ENCODE data around the gene ASB10.

ASB10 gene

DNA sequence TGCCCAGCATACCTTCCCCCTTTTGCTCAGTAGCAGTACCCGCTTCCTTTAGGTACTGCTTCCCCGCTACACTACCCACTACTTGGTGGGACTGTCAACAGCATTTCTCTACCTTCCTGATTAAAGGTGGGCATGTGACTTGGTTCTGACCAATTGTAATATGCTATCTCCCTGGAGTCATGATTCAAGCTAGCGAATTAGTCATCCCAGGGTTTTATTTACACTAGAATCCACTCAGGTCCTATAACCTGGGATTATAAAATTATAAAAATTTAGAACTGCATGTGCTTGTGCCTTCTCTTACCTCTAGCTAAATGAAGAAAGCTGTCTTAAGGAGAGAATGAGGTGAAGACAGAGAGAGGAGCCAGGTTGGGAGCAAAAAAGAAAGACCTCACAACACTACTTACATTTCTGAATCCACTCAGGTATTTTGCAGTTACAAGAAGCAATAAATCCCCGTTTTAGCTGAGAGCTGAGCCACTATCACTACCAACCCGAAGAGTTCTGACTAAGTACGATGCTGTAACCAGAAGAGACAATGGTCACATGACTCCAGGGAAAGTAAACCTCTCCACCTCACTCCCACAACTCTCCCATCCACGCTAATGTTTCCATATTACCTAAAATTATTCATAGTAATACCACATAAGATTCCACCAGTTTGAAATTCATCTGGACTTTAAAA lies 29.3 kb downstream of the ASB10 start:
- no peak for FAIRE-seq

DNA sequence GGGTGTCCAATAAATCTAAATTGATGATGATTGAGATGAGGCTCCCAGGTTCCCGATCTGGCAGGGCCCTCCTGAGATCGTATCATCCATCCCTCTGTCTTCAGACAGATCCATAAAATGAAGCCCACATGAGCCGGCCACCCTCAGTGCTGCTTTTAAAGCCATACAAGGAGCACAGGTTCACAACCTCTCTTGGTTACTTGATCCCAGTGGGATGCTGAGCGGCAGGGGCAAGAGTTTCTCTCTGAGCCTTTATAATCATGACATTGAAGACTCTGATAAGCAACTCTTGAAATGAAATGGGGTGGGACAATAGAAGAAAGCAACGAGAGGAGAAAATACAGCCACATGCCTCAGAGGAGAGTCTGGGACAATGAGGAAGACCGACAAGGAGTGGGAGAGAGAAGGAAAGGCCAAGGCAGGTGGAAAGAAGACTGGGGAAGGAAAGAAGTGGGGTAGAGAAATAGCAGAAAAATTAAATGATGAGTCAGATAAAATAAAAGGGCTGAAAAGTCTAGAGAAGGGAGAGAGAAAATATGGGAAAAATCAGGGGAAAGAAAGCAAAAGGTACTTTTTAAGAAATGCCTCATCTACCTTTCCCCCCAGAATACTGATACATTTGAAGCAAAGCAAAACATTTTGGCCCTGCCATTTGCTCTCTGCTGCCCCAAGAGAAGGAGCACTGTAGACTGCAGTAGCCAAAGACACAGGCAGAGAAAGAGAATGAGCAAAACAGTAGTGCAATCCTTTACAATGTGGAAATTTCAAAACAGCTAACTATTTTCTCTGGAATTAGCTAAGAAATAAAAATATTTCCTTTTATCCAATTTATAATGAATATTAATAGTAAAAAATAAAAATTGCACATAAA lies 34.2 kb downstream of the ASB10 start:
- no peak for FAIRE-seq

DNA sequence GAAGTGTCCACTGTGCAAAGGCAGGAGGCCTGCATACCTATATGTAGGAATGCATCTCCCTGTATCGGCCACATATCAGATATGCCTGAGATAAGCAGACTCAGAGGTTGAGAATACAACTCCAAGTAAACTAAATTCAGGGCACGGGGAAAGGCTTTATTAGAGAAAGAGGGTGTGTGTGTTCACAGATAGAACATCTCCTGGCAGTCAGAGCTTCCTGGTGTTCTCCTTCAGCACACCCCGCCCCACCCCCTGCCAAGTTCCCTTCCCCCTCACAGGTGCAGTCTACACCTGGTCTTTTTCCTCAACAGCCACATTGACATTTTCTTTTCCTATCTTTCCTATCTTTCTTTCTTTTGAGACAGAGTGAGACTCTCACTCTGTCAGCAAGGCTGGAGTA lies 36.7 kb downstream of the ASB10 start:
- FAIRE-seq, result no peak

DNA sequence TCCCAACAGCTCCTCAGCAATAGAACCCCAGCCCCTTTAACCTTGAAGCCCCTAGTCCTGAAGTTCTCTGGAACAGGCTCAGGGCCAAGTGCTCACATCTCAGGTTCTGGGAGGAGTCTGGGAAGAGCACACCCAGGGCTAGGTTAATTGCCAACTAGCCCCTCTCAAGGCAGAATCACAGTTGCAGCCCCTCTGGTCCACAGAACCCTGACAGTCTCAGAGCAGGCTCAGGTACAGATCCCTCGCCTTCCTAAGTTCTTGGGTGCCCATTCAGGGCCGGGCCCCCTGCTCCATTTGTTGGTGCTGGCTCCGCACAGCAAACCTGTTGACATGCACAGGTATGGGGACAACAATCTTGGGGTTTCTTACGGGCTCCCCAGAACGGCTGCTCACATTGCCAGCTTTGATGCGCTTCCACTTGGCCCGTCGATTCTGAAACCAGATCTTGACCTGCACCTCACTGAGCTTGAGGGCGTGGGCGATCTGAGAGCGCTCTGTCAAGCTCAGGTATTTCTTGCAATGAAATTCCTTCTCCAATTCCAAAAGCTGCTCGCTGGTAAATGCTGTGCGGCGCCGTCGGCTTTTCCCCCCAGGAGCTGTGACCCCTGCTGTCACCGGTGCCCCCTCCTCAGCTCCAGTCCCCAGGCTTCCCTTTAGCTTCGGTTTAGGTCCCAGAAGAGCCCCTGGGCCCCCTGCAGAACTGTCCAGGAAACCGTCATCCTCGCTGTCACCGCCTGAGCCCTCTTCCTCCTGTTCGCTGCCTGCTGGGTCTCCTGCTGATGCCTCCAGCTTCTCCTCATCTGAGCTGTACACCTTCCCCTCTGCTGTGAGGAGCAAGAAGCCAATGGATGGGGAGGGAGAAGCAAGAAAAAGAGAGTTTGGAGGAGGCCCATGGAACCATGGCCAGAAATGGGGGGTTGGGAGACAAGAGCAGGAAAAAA lies 38.5 kb downstream of the ASB10 start:
- FAIRE-seq, result no peak

DNA sequence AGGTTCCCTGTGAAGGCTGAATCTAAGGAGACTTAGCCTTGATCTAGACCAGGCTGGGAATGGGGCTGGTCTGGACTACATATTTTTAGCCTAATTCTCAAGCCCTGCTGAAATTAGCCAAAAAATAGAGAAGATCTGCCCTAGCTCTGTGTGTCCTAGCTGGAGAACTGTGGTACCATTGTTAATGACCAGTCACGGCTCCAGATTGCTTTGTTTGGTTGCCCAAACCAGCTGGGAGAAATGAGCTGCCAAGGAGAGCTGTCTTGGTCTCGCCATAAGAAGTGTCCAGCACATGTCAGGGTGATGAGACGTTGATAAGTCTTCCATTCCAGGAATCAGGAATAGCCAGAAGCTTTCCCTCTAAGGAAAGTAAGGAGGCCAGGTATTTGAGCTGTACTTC lies 40.3 kb downstream of the ASB10 start:
- no peak for FAIRE-seq

DNA sequence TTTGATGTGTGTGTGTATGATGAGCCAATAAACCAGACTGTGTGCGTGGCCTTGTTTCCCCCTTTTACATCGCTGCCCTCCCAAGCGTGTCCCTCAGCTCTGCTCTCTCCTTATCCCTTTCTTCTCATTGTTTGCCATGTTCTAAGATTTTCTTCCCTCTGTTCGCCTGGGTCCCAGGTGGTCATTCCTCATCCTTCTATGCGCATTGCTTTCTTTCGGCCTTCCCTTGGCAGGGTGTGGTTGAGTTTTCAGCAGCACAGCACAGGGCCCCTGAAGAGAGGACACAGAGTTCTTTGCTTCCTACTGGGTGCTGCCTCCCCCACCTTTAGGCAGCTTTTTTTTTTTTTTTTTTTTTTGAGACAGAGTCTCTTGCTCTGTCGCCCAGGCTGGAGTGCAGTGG lies 42.7 kb downstream of the ASB10 start:
- FAIRE-seq, result no peak

DNA sequence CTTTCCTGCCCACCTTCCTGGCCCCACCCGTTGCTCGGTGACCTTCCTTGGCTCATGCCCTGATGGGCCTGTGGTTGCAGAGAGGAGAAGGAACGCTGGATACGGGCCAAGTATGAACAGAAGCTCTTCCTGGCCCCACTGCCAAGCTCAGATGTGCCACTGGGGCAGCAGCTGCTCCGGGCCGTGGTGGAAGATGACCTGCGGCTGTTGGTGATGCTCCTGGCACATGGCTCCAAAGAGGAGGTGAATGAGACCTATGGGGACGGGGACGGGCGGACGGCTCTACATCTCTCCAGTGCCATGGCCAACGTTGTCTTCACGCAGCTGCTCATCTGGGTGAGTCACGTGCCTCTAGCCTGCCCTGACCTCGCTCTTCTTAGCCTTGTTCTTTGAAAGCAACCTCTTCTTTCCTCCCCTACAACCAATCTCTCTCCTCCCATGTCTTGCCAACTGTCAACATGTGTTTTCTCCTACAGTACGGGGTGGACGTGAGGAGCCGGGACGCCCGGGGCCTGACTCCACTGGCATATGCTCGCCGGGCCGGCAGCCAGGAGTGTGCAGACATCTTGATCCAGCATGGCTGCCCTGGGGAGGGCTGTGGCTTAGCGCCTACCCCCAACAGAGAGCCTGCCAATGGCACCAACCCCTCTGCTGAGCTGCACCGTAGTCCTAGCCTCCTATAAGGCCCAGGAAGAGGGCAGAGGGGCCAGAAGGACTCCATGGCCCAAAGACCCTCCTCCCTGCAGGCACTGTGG lies 43.6 kb downstream of the ASB10 start:
- FAIRE-seq, result no peak

DNA sequence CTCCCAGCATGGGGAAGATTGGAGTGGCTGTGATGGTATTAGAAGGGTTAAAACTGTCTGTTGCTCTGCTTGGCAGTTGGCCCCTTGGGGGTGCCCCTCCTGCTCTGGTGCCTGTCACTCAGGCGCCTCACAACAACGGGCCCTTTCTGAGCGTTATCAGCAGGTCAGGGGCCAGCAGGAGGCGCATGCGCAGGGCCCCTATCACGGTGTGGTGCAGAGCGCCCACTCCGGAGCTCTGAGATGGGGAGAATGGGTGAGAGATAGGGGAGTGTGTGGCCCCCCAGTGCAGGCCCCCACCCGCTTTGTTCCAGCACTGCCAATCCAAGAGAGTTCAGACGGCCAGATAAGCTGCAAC lies 44.4 kb downstream of the ASB10 start:
- FAIRE-seq, result no peak

DNA sequence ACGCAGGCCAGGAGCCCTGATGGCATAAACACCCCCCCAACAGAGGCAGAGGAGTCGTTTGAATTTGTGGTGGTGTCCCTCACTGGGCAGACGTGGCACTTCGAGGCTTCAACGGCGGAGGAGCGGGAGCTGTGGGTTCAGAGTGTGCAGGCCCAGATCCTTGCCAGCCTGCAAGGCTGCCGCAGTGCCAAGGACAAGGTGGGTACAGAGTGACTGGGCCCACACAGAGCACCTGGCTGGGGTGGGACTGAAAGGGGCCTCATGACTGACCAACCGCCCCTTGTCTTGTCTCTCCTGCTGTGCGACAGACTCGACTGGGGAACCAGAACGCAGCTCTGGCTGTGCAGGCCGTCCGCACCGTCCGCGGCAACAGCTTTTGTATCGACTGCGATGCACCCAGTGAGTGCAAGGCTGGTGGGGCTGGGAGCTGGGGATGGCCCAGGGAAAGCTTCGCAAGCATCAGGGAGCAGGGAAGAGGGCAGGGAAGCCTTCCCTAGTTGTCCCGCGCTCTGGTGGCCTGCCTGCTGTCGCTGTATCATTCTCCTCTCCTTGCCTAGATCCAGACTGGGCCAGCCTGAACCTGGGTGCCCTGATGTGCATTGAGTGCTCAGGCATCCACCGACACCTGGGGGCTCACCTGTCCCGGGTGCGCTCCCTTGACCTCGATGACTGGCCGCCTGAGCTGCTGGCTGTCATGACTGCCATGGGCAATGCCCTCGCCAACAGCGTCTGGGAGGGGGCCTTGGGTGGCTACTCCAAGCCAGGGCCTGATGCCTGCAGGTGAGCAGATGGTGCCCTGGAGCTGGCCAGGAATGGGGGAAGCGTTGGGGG lies 45.0 kb downstream of the ASB10 start:
- no peak for FAIRE-seq

DNA sequence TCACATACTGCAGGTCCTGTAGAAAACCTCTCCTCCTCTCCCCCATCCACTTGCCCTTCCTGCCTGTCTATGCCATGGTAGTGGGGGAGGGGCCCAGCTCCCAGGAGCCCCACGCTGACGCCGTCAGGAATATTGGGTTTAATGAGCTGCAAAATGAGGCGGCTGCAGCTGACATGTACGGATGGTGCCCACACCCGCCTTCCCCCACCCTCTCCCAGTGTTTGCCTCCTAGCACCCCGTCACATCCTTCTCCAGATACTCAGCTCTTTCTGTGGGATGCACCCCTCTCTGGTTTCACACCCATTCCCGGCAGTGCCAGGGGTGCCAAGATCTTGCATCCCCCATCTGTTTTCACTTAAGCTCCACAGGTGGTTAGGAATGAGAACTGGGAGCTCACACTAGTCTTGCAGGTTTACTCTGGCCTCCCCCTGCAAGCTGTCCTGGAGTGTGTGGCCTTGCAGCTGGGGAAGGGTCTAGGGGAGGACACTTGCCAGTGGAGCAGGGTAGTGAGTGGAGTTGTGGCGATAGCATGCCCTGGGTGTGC lies 45.7 kb downstream of the ASB10 start:
- no peak for FAIRE-seq

DNA sequence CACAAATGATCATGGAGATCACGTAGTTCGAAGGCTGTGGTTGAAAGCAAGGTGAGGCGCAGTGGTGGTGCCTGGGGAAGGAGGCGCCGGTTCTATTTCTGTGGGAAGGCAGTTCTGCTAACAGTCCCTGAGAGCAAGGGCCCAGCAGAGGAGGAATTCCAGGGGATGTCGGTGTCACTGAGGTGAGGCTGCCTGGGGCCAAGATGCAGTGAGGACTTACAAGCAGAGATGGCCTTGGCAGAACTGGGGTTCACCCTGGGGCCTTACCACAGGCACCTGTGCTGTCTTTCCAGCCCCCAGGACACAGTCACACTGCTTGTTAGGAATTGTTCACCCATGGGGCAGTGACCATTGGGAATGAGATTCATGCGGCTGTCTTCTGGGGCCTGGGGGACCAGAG lies 46.2 kb downstream of the ASB10 start:
- FAIRE-seq, result no peak

DNA sequence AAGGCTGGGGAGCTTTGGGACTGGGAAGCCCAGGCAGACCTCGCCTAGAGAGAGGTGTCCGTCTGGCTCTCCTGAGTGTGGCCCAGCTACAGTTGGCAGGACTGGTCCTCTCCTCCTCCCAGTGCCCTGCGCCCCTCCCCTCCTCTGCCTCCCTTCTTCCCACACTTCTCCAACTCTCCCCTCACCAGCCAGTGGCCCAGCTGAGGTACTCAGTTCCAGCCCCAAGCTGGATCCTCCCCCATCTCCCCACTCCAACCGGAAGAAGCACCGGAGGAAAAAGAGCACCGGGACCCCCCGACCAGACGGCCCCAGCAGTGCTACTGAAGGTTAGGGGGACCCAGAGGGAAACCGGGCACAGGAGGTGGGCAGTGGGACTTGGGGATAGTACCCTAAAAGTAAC lies 47.3 kb downstream of the ASB10 start:
- no peak for FAIRE-seq

DNA sequence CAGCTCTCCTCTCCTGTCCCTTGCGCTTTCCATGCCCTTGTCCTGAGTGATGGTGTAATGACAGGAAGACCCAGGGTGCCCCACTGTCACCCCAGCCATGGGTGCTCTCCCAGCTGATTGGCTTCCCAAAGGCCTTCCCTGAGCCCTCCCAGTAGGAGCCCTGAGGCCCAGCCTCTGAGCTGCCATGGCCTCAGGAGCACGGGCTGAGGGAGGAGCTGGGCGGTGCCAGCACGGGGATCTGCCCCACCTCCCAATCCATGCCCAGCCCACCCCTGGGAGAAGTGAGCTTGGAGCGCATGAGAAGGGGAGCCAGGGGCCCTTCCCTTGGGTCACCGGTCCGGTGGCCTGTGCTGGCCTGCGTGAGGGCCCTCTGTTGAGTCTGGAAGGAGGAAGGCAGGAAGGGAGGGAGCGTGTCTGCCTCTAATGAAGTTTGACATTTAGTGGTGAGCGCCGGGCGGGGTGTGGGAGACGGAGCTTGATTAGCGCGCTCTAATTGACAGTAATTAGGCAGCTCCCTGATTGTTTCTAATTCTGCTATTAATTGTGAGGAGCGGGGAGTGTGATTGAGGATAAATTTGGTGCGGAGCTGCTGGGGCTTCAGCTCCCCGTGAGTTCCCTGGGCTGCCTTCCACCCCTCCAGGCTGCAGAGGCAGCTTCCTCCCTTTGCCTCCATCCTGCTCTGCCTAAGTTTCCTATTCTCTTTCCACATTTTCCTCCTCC lies 47.8 kb downstream of the ASB10 start:
- no peak for FAIRE-seq

DNA sequence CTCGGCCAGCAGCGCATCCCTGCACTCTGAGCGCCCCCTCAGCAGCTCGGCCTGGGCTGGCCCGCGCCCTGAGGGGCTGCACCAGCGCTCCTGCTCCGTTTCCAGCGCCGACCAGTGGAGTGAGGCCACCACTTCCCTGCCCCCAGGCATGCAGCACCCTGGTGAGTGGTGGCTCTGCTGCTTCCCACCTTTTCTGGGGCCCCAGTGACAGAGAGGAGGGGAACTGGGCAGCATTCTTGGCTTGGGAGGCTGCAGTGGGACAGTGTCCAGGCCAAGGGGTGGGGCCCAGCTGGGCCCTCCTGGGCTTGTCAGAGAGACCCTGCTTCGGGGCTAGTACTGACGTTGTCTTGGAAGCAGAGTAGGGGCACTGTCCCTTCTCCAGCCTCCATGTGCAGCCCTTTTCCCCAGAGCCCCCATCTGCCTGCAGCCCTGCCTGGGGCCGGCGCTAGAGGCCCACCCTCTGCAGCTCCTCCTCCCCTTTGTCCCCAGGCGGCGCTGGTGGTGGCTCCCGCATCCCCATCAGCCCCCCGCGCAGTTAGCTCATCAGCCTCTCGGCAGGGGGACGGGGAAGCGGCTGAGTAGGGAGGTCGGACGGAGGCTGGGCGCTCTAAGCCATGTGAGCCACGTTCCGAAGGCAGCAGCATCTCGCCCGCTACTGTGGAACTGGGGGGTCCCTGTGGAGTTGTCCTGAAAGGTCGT lies 48.7 kb downstream of the ASB10 start:
- FAIRE-seq, result no peak

DNA sequence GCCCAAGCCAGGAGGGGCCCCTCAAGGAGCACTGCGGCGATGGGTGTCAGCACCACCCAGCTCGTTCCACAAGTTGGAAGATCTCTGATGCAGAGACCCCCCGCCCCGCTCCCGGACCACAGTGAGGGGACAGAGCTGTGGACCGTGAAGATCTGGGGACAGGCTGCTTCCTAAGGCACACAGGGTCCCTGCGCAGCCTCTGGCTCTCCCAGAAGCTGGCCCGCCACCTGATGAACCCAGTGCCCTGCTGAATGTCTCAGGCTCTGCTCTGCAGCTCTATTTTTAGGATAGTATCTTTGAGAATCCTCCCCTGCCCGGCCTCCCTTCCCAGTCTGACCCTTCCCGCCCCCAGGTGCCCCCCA lies 49.3 kb downstream of the ASB10 start:
- FAIRE-seq, result no peak

DNA sequence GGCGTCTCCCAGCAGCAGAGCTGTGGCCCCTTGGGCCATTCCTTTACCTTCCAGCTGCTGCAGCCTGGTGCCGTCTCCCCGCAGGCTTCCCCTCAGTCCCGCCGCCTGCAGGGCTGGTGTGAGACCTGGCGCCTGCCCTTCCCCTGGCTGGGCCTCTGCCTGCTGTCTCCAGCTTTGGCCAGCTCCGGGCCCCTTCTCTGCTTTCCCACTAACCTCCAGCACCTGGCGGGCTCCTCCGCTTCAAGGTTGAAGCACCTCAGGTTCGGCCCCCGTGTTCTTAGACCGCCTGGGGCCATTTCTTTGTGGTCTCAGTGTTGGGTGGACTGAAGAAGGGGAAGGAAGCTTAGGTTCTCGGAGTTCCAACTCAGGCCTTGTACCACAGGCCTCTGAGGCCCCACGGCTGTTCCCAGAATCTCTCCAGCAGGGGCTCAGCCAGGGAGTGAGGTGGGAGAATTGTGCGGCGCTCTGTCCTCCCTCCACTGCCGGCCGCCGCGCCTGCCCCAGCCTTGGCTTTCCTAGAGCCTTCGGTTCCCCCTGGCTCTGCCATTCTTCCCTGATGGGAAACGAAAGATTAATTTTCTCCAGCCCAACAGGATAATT lies 49.9 kb downstream of the ASB10 start:
- FAIRE-seq, result no peak

DNA sequence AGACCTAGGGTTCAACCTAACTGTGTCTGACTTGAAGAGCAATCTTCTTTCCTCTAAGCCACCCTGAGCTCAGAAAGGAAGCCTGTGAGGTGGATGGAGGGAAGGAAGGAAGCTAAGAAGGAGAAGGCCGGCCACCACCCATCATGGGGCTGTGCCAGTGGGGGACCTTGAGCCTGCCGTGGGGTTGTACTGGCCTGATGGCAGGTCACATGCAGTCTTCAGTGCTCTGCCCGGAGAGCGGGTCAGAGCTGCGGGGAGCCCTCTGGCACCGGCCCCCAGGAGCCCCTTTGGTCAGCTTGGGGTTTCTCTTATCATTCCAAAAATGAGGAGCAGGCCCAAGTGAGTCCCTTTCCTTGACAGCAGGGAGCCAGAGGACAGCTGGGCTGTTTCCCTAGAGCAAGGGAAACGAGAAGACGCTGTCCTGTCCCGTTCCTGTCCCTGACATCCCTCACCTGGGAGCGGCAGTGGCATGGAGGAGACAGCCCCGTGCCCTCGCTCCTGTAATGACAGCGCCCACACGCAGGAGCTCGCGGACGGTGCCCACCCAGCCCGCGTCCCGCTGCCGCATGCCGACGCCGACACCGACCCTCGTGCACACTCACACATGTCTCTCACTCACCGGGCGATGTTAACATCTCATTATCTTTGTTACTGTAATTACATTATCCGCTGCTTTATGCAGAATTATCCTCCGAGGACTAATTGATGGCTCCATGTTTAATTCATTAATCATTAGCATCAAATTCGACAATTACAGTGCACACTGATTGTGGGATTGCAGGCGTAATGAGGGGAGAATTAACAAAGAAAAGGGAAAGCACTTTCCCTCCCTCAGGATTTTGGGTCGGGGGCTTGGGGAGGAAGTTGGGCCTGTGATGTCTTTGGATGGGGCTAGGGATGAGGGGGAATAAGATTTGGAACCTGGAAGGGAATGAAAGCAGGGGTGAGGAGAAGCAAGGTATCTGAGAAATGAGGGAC lies 50.9 kb downstream of the ASB10 start:
- FAIRE-seq, result no peak

DNA sequence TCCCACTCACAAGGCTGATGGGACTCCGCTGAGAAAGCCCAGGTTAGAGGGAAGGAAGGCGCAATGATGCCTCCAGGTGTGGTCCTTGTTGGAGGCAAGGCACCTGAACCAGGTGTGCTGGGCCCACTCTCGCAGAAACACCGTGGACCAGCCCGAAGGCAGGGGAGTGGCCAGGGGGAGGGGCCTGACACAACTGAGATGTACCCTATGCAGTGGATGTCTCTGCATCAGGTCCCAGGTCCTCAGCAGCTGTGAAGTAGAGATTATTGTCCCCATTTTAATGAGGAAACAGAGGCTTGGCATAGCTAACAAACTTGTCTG lies 51.6 kb downstream of the ASB10 start:
- no peak for FAIRE-seq

All from A204.1 (cell line).